HepG2 (cell line): ENCODE results near the gene SYNPR. TPM values are rescaled to one million over a fixed set of nuclear protein-coding genes. Genes with fewer than 3 reads are reported as not detected.

Source experiments
- ATAC-seq: fragments of 200-7000 bp; cut with Tn5 transposase; 3 replicates; pipeline ENCODE4 v1.9.1; 2020; ENCODE audit warnings: mild to moderate bottlenecking, moderate library complexity
- BruUV-seq: library from RNA; stranded (reverse); fragments of 400-500 nt; replicated peaks from 2 replicates; lab custom pipeline; 2021; lab: Mats Ljungman, UMichigan
- CTCF ChIA-PET: fragments of 300-600 bp; formaldehyde crosslinking; extraction: SDS; loops from one replicate; lab custom pipeline; 2021; ENCODE audit warnings: low total read pairs, inconsistent platforms, low intra/inter-chr PET ratio; lab: Yijun Ruan, JAX
- POLR2A ChIA-PET: fragments of 350-600 bp; sonication (Branson Sonifier 250); formaldehyde crosslinking; loops from one replicate; lab custom pipeline; 2020; ENCODE audit warnings: antibody characterized with exemption, inconsistent platforms; lab: Yijun Ruan, JAX
- DNase-seq: peaks from one replicate; pipeline ENCODE4 v3.0.0-alpha.2; 2015; ENCODE audit warnings: low spot score
- FAIRE-seq: peaks from 3 replicates; lab custom pipeline; 2011; peaks lifted over from hg19 to GRCh38; lab: Jason Lieb, UNC
- H2AFZ ChIP-seq: one replicate; pipeline ENCODE4 v1.6.1; 2011; ENCODE audit warnings: low read length, inconsistent platforms
- H3K27ac ChIP-seq: fragments of 300-600 bp; 3 replicates; pipeline ENCODE4 v1.8.0; 2011; ENCODE audit warnings: mixed run types, mild to moderate bottlenecking, mixed read lengths, low read length, inconsistent platforms; ENCODE audit not compliant: insufficient read depth; ENCODE audit errors: extremely low read length
- H3K27me3 ChIP-seq, 2 experiments: fragments of 200-600 bp in 1 of 2; 2 replicates in 1 of 2; 3 replicates in 1 of 2; pipeline versions ENCODE4 v1.6.0 to v1.8.0; 2011; ENCODE audit warnings: low read length in 2 of 2, mild to moderate bottlenecking in 2 of 2, moderate library complexity in 2 of 2, inconsistent platforms in 1 of 2; ENCODE audit not compliant: insufficient read depth in 2 of 2, control insufficient read depth in 1 of 2
- H3K36me3 ChIP-seq, 2 experiments: fragments of 200-600 bp in 1 of 2; replicated peaks in 1 of 2; 2 replicates in 1 of 2; 3 replicates in 1 of 2; pipeline versions ENCODE4 v1.5.1 to v1.8.0; 2011; ENCODE audit warnings: low read length in 2 of 2, inconsistent platforms in 1 of 2; ENCODE audit not compliant: insufficient read depth in 2 of 2, control insufficient read depth in 1 of 2
- H3K4me1 ChIP-seq: 2 replicates; pipeline ENCODE4 v1.5.1; 2012; ENCODE audit warnings: low read length, inconsistent platforms; ENCODE audit not compliant: insufficient read depth
- H3K4me2 ChIP-seq: 2 replicates; pipeline ENCODE4 v1.6.0; 2011; ENCODE audit warnings: low read depth, low read length, inconsistent platforms
- H3K4me3 ChIP-seq, 3 experiments: fragments of 200-600 bp in 1 of 3; sonication (generic), shearing (Covaris generic) in 1 of 3; replicated peaks in 1 of 3; 2 replicates each; pipeline ENCODE4 v1.5.1; 2011 to 2016; ENCODE audit warnings: low read length in 3 of 3, inconsistent platforms in 2 of 3, low read depth in 2 of 3, mild to moderate bottlenecking in 2 of 3, control low read depth in 1 of 3, mixed read lengths in 1 of 3; ENCODE audit not compliant: insufficient read depth in 1 of 3
- H3K79me2 ChIP-seq: one replicate; pipeline ENCODE4 v1.6.1; 2011; ENCODE audit warnings: low read length, inconsistent platforms; ENCODE audit not compliant: insufficient read depth
- H3K9ac ChIP-seq: 2 replicates; pipeline ENCODE4 v1.6.0; 2011; ENCODE audit warnings: mild to moderate bottlenecking, low read depth, low read length, inconsistent platforms; ENCODE audit not compliant: insufficient read depth
- H3K9me3 ChIP-seq: 2 replicates; pipeline ENCODE4 v1.5.1; 2012; ENCODE audit warnings: mild to moderate bottlenecking, low read length
- H4K20me1 ChIP-seq: 2 replicates; pipeline ENCODE4 v1.6.0; 2011; ENCODE audit warnings: inconsistent platforms, mild to moderate bottlenecking, low read length, moderate library complexity; ENCODE audit not compliant: insufficient read depth
- ARID4A ChIP-seq: sonication (generic); formaldehyde crosslinking; IDR thresholded peaks from 2 replicates; pipeline ENCODE4 v1.5.0; 2020; ENCODE audit warnings: mild to moderate bottlenecking, missing genetic modification reagents, borderline replicate concordance
- in situ Hi-C: cut with HindIII; loops from 2 replicates; pipeline ENCODE4 v1.10.0; 2017; ENCODE audit warnings: low pct_unique_long_range_greater_than_20kb; ENCODE audit not compliant: extremely low pct_ligation_motif_present
- intact Hi-C: fragments of 100-400 bp; cut with micrococcal nuclease; formaldehyde crosslinking; loops from one replicate; pipeline ENCODE4 v1.10.0; 2022; ENCODE audit not compliant: unreplicated experiment
- polyA plus RNA-seq, 8 experiments: library from polyadenylated mRNA; depleted of rRNA in 3 of 8; stranded (reverse) in 7 of 8; unstranded in 1 of 8; fragments of >200 nt; fragmentation: Illumina TruSeq in 4 of 8; extraction: Trizol in 4 of 8; gene quantifications; 2 replicates each; pipeline versions ENCODE4 v1.2.1 to v1.2.3, GENCODE V29; 2011 to 2016; ENCODE audit warnings: low read depth in 4 of 8, missing spikeins in 1 of 8, mixed read lengths in 1 of 8; ENCODE audit not compliant: insufficient read depth in 1 of 8
- total RNA-seq, 5 experiments: library from RNA; depleted of rRNA; stranded (reverse); fragments of >200 nt; fragmentation: Illumina TruSeq; extraction: Trizol; gene quantifications; 2 replicates each; pipeline ENCODE4 v1.2.3, GENCODE V29; 2016; ENCODE audit warnings: low read depth in 1 of 5
- TF ChIP-seq, protein P1 (sequence below), 2 experiments: sonication (generic) in 1 of 2; formaldehyde crosslinking in 1 of 2; IDR thresholded peaks; 2 replicates each; pipeline versions ENCODE4 v1.4.0 to v1.6.1; 2018 to 2020; ENCODE audit warnings: missing genetic modification reagents in 2 of 2, borderline replicate concordance in 1 of 2, low read depth in 1 of 2, mild to moderate bottlenecking in 1 of 2, missing biosample characterization in 1 of 2

Gene SYNPR
- total and polyA plus RNA-seq, 2 of the 13 experiments (the other 11 are each of a cell fraction or from before 2014, with no cell fraction given): 0.04 TPM; not detected in 1

- Histone ChIP-seq H3K4me3 (no peak overlapping the region), H3K36me3 (no peaks in the 10 kb centered on the region), H3K4me1 (no peaks in the 10 kb centered on the region), H3K79me2 (no peaks in the 10 kb centered on the region), H3K9me3 (no peaks in the 10 kb centered on the region), H4K20me1 (no peaks in the 10 kb centered on the region), H3K4me2 (no peak overlapping the region), H2AFZ (no peak overlapping the region), H3K27ac (no peak overlapping the region), H3K27me3 (no peaks in the 10 kb centered on the region), H3K9ac (no peak overlapping the region)
- ATAC-seq (no peak), FAIRE-seq (no peak), DNase-seq (no peak)
- intact Hi-C loops (no loop called here), in situ Hi-C loops (no loop called here)
- no TSS peak for BruUV-seq
- ChIA-PET POLR2A (no interaction called here), CTCF (no interaction called here)
- TF ChIP-seq, protein P1, sequence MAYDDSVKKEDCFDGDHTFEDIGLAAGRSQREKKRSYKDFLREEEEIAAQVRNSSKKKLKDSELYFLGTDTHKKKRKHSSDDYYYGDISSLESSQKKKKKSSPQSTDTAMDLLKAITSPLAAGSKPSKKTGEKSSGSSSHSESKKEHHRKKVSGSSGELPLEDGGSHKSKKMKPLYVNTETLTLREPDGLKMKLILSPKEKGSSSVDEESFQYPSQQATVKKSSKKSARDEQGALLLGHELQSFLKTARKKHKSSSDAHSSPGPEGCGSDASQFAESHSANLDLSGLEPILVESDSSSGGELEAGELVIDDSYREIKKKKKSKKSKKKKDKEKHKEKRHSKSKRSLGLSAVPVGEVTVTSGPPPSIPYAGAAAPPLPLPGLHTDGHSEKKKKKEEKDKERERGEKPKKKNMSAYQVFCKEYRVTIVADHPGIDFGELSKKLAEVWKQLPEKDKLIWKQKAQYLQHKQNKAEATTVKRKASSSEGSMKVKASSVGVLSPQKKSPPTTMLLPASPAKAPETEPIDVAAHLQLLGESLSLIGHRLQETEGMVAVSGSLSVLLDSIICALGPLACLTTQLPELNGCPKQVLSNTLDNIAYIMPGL (CRISPR knock-in tag; IDR thresholded peaks at IDR 0.05; ENCODE audit: borderline replicate concordance in 1 of 2, low read depth in 1 of 2): no peak
- TF ChIP-seq ARID4A: no peak
Observed at GRCh38 chr3:63462732-63463131, 184.6 kb downstream of the SYNPR start.
